ENCODE data around the gene DNPH1.

The DNPH1 gene

GRCh38 chr6:43180058-43180457, 49.2 kb downstream of the DNPH1 start:
- no peak for DNase-seq

GRCh38 chr6:43178951-43179830, 50.1 kb downstream of the DNPH1 start:
- no peak for DNase-seq

GRCh38 chr6:43178150-43178549, 51.1 kb downstream of the DNPH1 start:
- no peak for DNase-seq

- no peak for DNase-seq
Observed at GRCh38 chr6:43176423-43176786, 52.9 kb downstream of the DNPH1 start.

- no peak for DNase-seq
Observed at GRCh38 chr6:43175676-43176422, 53.4 kb downstream of the DNPH1 start.
